ENCODE results near the gene ZBTB42.
"Not testable (repeated sequence)": the region's sequence is repeated elsewhere in the genome, so short reads cannot be mapped to it uniquely, and the experiment has no call there.

The ZBTB42 gene

DNA sequence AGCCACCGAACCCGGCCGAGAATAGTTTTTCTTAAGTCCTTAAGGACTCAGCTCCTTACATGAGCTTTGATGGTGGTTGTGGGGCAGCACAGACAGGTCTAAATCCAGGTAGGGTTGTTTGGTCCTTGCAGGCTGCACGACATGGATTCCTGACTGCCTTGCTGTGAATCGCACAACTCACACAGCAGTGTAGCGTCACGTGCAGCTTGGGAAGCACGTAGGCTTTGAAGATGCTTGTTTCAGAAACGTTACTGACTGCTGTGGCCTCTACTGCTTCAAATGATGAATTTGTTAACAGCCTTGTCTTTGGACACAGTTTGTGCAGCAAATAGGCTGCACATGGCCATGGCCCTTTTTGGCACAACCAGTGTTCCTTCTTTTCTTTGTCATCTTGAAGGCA is 29.9 kb downstream of the ZBTB42 start:
- Histone ChIP-seq H3K4me1 (ENCODE audit: control insufficient read depth, insufficient read depth, low read length, poor library complexity, severe bottlenecking) (no peaks in the 10 kb centered on the region), H3K9me3 (ENCODE audit: control insufficient read depth, low read length) (no peaks in the 10 kb centered on the region), H3K27ac (ENCODE audit: low read depth, low read length, severe bottlenecking) (no peak overlapping the region), H3K36me3 (ENCODE audit: control insufficient read depth, insufficient read depth, low read length) (no peaks in the 10 kb centered on the region), H3K4me3 (ENCODE audit: extremely low read depth, insufficient read depth, low read length, poor library complexity, severe bottlenecking) (no peak overlapping the region)
- 81 to 85% methylated on average over 9 of the region's 9 CpGs for WGBS, 2 experiments (ENCODE audit: insufficient coverage in 2 of 2)

DNA sequence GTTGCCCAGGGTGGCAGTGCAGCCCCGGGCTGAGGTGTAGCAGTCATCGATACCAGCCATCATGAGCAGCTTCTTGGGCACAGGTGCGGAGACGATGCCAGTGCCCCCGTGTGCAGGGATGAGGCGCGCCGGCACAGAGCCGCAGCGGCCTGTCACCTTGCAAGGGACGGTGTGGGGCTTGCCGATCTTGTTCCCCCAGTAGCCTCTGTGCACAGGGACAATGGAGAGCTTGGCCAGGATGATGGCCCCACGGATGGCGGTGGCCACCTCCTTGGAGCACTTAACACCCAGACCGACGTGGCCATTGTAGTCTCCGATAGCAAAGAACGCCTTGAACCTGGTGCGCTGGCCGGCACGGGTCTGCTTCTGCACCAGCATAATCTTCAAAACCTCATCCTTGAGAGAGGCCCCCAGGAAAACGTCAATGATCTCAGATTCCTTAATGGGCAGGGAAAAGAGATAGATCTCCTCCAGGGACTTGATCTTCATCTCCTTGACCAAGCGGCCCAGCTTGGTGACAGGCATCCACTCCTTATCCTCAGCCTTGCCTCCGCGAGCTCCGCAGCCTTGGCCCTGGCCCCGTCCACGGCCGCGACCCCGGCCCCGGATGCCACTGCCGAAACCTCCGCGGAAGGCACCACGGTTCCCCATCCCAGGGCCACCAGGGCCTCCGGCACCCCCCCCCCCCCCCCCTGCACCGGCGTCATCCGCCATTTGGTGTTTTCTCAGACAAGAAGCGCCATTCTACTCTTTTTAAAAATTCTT is 35.5 kb downstream of the ZBTB42 start:
- 93% methylated on average over 18 of the region's 41 CpGs; no CpG with 5 or more reads in 1 of the 2 experiments for WGBS, 2 experiments (ENCODE audit: insufficient coverage in 2 of 2)
- H3K36me3 ChIP-seq (ENCODE audit: control insufficient read depth, insufficient read depth, low read length); H3K9me3 ChIP-seq (ENCODE audit: control insufficient read depth, low read length); H3K4me3 ChIP-seq (ENCODE audit: extremely low read depth, insufficient read depth, low read length, poor library complexity, severe bottlenecking); H3K4me1 ChIP-seq (ENCODE audit: control insufficient read depth, insufficient read depth, low read length, poor library complexity, severe bottlenecking); H3K27ac ChIP-seq (ENCODE audit: low read depth, low read length, severe bottlenecking): not testable (repeated sequence)

DNA sequence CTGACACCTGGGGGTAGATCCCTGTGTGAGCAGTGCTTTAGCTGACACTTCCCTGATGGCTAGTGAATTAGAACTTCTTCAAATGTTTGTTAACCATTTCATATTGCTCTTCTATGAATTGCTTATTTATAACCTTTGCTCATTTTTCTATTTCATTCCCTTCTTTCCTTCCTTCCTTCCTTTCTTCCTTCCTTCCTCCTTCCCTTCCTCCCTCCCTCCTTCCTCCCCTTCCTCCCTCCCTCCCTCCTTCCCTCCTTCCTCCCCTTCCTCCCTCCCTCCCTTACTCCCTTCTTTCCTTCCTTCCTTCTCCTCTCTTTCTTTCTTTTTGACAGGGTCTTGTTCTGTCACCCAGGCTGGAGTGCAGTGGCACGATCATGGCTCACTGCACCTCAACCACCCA is 40.8 kb downstream of the ZBTB42 start:
- 86 to 100% methylated on average over 1 of the region's 1 CpG for WGBS, 2 experiments (ENCODE audit: insufficient coverage in 2 of 2)
- Histone ChIP-seq H3K9me3 (ENCODE audit: control insufficient read depth, low read length) (no peaks in the 10 kb centered on the region), H3K4me3 (ENCODE audit: extremely low read depth, insufficient read depth, low read length, poor library complexity, severe bottlenecking) (no peak overlapping the region), H3K27ac (ENCODE audit: low read depth, low read length, severe bottlenecking) (no peak overlapping the region), H3K36me3 (ENCODE audit: control insufficient read depth, insufficient read depth, low read length) (no peaks in the 10 kb centered on the region), H3K4me1 (ENCODE audit: control insufficient read depth, insufficient read depth, low read length, poor library complexity, severe bottlenecking) (peaks cover 7% of the 10 kb centered on the region)

DNA sequence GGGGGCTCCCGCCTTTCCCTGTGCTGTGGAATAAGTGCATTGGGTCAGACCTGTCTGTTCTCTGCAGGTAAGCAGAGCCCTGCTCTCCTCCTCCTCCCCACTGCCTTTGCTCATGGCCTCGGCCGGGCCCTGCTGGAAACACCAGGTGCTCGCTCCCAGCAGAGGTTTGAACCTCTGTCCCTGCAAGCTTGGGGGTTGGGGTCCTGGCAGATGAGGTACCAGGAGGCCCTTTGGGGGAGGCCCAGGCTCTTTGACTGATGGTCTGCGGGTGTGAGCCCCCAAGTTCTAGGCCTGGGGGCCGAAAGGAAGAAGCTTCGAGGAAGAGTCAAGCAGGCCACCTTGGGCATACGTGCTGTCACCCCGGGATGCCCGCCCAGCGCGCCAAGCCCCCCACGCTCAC is 42.1 kb downstream of the ZBTB42 start:
- Histone ChIP-seq H3K27ac (ENCODE audit: low read depth, low read length, severe bottlenecking) (no peak overlapping the region), H3K4me3 (ENCODE audit: extremely low read depth, insufficient read depth, low read length, poor library complexity, severe bottlenecking) (no peak overlapping the region), H3K9me3 (ENCODE audit: control insufficient read depth, low read length) (no peaks in the 10 kb centered on the region), H3K36me3 (ENCODE audit: control insufficient read depth, insufficient read depth, low read length) (no peaks in the 10 kb centered on the region), H3K4me1 (ENCODE audit: control insufficient read depth, insufficient read depth, low read length, poor library complexity, severe bottlenecking) (peaks cover 7% of the 10 kb centered on the region)
- 50 to 59% methylated on average over 10 of the region's 13 CpGs for WGBS, 2 experiments (ENCODE audit: insufficient coverage in 2 of 2)

DNA sequence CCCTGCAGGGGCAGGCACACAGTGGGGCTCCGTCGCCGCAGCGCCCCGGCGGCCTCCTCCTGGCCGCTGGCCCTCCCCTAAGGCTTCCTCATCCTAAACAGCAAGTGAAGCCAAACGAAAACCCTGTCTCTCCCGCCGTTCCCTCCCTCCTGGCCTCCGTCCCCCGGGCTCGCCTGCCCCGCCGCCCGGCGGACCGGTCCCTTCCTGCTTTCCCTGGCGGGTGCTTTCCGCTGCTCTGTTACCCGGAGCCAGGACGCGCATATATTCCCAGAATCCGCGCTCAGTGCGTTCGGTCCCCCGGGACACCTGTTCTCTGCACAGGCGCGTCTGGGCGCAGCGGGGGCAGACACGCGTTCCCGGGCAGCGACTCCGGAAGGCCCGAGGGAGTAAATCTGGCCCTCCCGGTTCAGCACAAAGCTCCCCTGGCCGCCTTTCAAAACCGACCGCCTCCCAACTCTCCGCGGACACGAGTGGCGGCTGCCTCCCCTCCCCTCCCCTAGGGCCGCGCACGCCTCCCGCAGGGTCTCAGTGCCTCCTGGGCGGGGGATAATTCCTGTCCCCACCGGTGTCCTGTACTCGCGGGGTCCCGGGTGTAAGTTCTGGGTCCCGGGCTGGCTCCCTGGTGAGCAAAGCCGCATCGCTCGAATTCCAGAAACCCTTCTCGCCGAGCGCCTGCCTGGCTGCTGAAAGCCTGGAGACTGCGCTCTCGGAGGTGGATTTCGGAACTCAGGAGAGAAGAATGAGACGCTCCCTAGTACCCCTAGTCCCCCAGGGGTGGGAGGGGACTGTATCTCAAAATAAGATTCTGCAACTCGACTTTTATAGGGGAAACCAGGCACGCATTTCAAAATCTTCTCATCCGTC is 42.8 kb downstream of the ZBTB42 start:
- peaks cover 7% of the 10 kb centered on the region for H3K4me1 ChIP-seq (ENCODE audit: control insufficient read depth, insufficient read depth, low read length, poor library complexity, severe bottlenecking)
- WGBS, 2 experiments (ENCODE audit: insufficient coverage in 2 of 2): 4 to 5% methylated on average over 47 to 56 of the region's 69 CpGs
- no peak overlapping the region for H3K27ac ChIP-seq (ENCODE audit: low read depth, low read length, severe bottlenecking)
- no peaks in the 10 kb centered on the region for H3K36me3 ChIP-seq (ENCODE audit: control insufficient read depth, insufficient read depth, low read length)
- H3K4me3 ChIP-seq (ENCODE audit: extremely low read depth, insufficient read depth, low read length, poor library complexity, severe bottlenecking): peak overlapping the region; percentile 28
- no peaks in the 10 kb centered on the region for H3K9me3 ChIP-seq (ENCODE audit: control insufficient read depth, low read length)

DNA sequence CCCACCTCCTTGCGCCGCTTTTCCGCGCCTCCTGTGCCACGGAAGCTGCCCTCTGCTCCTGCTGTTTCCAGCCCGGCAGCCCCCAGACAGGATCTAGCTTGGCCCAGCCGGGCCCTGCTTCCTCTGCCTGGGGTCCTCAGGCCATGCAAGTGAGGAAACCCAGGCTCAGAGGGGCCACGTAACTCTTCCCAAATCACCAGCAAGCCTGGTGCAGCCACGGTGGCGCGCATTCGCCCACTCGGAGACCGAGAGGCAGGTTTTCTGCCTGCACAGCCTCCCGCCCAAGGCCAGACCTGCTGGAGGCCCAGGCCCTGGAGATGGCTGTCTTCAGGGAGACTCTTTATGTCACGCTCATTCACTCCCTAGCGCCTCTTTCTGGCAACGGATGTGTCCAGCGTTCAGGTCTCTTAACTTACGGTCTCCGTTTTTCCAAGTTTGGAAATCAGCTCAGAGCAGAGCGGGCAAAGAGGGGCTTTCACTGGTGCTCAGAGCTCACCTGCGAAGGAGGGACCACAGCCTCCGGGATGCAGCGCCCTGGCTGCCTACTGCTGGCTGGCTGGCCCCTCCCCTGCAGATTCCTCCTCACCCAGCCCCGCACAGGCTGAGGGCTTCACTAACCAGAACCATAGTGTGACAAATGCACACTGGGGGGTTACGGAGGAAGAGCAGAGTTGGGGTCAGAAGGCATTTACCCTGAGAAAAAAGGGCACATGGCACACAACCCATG is 43.6 kb downstream of the ZBTB42 start:
- Histone ChIP-seq H3K4me3 (ENCODE audit: extremely low read depth, insufficient read depth, low read length, poor library complexity, severe bottlenecking) (peak overlapping the region; percentile 28), H3K4me1 (ENCODE audit: control insufficient read depth, insufficient read depth, low read length, poor library complexity, severe bottlenecking) (peaks cover 7% of the 10 kb centered on the region), H3K9me3 (ENCODE audit: control insufficient read depth, low read length) (no peaks in the 10 kb centered on the region), H3K36me3 (ENCODE audit: control insufficient read depth, insufficient read depth, low read length) (no peaks in the 10 kb centered on the region), H3K27ac (ENCODE audit: low read depth, low read length, severe bottlenecking) (no peak overlapping the region)
- 29 to 32% methylated on average over 23 to 24 of the region's 27 CpGs for WGBS, 2 experiments (ENCODE audit: insufficient coverage in 2 of 2)

DNA sequence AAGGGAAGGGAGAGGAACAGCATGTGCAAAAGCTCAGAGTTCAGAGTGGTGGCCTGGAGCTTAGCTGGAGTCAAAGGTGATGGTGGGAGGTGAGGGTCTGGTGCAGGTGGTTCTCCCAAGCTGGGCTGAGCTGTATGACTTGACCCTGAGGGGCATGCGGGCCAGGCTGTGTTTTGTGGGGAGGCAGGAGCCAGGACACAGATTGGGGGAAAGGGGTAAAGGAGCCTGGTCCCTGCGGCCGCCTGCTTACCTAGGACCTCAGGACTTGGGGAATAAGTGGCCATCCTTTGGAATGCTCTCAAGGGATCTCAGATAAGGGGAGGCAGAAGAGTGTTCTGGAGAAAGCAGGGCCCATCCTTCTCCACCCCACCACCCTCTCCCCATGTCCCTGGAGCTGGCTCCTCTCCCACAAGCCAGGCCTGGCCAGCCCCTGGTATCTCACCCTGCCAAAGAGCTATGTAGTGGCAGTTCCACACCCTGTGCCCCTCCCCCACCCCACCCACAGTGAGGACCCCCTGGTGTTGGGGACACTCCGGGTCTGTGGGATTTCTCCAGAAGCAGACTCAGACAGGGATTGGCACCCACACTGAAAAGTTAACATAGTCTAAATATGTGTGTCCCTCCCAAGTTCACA is 44.2 kb downstream of the ZBTB42 start:
- no peaks in the 10 kb centered on the region for H3K36me3 ChIP-seq (ENCODE audit: control insufficient read depth, insufficient read depth, low read length)
- 91 to 100% methylated on average over 4 of the region's 4 CpGs for WGBS, 2 experiments (ENCODE audit: insufficient coverage in 2 of 2)
- peaks cover 7% of the 10 kb centered on the region for H3K4me1 ChIP-seq (ENCODE audit: control insufficient read depth, insufficient read depth, low read length, poor library complexity, severe bottlenecking)
- H3K27ac ChIP-seq (ENCODE audit: low read depth, low read length, severe bottlenecking): no peak overlapping the region
- H3K4me3 ChIP-seq (ENCODE audit: extremely low read depth, insufficient read depth, low read length, poor library complexity, severe bottlenecking): no peak overlapping the region
- no peaks in the 10 kb centered on the region for H3K9me3 ChIP-seq (ENCODE audit: control insufficient read depth, low read length)

DNA sequence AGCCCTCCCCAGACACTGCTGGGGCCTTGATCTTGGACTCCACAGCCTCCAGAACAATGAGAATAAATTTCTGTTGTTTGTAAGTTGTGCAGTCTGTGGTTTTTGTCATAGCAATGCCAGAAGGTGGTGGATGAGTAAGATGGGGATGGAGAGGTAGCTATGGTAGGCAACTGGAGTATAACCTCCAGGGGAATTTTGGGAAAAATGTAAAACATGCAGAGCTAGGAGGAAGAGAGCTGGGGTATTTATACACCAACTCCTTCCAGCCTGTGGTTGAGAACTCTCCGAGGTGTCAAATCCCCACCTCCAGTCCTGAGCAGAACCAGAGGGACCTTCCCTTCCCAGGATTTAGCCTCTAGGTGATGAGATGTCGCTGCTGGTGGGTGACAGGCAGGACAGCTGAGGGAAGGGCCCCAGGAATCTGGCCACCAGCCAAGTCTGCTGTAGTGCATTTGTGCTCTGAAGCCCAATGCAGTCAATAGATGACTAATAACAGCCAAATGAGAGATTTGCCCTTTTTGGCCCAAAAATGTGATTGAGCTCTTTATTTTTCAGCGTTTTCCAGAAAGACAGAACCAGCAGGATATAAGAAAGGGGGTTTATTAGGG is 45.0 kb downstream of the ZBTB42 start:
- WGBS, 2 experiments (ENCODE audit: insufficient coverage in 2 of 2): 71 to 100% methylated on average over 1 to 2 of the region's 3 CpGs
- no peak overlapping the region for H3K27ac ChIP-seq (ENCODE audit: low read depth, low read length, severe bottlenecking)
- H3K36me3 ChIP-seq (ENCODE audit: control insufficient read depth, insufficient read depth, low read length): no peaks in the 10 kb centered on the region
- H3K9me3 ChIP-seq (ENCODE audit: control insufficient read depth, low read length): no peaks in the 10 kb centered on the region
- H3K4me3 ChIP-seq (ENCODE audit: extremely low read depth, insufficient read depth, low read length, poor library complexity, severe bottlenecking): no peak overlapping the region
- peaks cover 7% of the 10 kb centered on the region for H3K4me1 ChIP-seq (ENCODE audit: control insufficient read depth, insufficient read depth, low read length, poor library complexity, severe bottlenecking)

DNA sequence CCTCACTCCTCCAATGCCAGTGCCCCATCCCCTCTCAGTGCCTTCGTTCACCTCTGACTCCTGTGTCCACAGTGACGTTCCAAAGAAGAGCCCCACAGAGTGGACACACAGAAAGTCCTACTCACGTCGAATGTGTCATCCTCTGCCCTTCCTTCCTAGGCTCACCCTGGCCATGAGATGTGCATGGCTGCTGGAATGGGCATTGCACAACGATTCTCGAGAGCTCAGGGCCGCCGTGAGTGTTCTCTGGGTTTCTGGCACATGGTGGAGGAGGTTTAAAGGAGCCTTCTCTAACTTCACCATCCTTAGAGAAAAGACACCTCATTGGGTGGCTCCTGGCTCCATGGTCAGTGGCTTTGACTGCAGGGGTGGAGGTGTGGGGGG is 51.4 kb downstream of the ZBTB42 start:
- H3K9me3 ChIP-seq (ENCODE audit: control insufficient read depth, low read length): no peaks in the 10 kb centered on the region
- no peaks in the 10 kb centered on the region for H3K4me1 ChIP-seq (ENCODE audit: control insufficient read depth, insufficient read depth, low read length, poor library complexity, severe bottlenecking)
- 93 to 94% methylated on average over 3 to 4 of the region's 8 CpGs for WGBS, 2 experiments (ENCODE audit: insufficient coverage in 2 of 2)
- H3K4me3 ChIP-seq (ENCODE audit: extremely low read depth, insufficient read depth, low read length, poor library complexity, severe bottlenecking): no peak overlapping the region
- no peaks in the 10 kb centered on the region for H3K36me3 ChIP-seq (ENCODE audit: control insufficient read depth, insufficient read depth, low read length)
- H3K27ac ChIP-seq (ENCODE audit: low read depth, low read length, severe bottlenecking): no peak overlapping the region

Data from mesodermal cell (in vitro differentiated cells).